ENCODE data around the gene MRAP2.
"Not testable (repeated sequence)": the region's sequence is repeated elsewhere in the genome, so short reads cannot be mapped to it uniquely, and the experiment has no call there.

Gene MRAP2

GRCh38 chr6:84095156-84095555 is 61.6 kb downstream of the MRAP2 start (continued):
- TF ChIP-seq POU6F1 (CRISPR knock-in tag; IDR thresholded peaks at IDR 0.05; ENCODE audit: borderline replicate concordance, low read depth) (no peak), CSDC2 (CRISPR knock-in tag; IDR thresholded peaks at IDR 0.05) (no peak), TOX (CRISPR knock-in tag; IDR thresholded peaks at IDR 0.05; ENCODE audit: borderline replicate concordance) (no peak)

DNA sequence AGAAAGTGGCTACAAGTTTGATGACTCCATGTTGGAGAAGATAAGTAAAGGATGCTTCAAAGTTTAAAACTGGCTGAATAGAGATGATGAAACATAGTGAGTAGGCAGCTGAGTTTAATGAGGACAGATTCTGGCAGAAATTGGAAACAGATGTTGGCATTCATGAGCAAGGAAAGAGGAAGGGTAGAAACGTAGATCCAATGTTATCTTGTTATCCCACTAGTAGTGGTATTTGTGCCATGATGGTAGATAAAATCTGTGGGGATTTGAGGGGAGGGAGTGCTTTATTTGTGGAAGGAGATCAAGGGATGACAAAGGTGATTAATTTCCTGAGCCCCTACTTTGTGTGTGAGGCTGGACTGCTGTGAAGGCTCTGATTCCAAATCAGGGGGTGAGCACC is 69.5 kb downstream of the MRAP2 start:
- peak; percentile 67 for ATAC-seq

DNA sequence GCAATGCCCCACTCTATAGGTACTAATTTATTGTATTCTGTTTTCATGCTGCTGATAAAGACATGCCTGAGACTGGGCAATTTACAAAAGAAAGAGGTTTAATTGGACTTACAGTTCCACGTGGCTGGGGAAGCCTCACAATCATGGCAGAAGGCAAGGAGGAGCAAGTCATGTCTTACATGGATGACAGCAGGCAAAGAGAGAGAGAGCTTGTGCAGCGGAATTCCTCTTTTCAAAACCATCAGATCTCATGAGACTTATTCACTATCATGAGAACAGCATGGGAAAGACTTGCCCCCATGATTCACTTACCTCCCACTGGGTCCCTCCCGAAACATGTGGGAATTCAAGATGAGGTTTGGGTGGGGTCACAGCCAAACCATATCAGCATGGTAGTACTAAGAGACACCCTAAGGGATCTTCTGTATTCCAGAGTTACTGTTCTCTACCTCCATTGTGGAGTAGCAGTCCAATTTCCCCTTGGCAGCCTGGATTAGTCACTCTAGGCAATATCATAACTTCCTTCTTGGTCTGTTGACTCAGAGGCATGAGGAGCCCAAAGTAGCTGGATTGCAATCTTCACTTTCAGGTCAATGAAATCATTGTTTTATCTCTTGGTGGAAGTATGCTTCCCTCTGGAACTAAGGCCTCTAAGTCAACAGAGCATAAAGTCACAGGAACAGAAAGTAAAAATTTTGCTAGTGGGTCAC is 71.8 kb downstream of the MRAP2 start:
- not testable (repeated sequence) for ATAC-seq

More for the DNA sequence above, 69.5 kb downstream of the MRAP2 start:
- TF ChIP-seq TCF4 (CRISPR knock-in tag; IDR thresholded peaks at IDR 0.05; ENCODE audit: borderline replicate concordance) (peak; percentile 78), TSHZ2 (CRISPR knock-in tag; IDR thresholded peaks at IDR 0.05) (peak; percentile 23; the same call in 1 of the 2 replicates), ZC3H10 (CRISPR knock-in tag; IDR thresholded peaks at IDR 0.05) (no peak), CSDC2 (CRISPR knock-in tag; IDR thresholded peaks at IDR 0.05) (no peak), ZNF565 (CRISPR knock-in tag; conservative IDR thresholded peaks at IDR 0.05; ENCODE audit: low read depth) (no peak)

DNA sequence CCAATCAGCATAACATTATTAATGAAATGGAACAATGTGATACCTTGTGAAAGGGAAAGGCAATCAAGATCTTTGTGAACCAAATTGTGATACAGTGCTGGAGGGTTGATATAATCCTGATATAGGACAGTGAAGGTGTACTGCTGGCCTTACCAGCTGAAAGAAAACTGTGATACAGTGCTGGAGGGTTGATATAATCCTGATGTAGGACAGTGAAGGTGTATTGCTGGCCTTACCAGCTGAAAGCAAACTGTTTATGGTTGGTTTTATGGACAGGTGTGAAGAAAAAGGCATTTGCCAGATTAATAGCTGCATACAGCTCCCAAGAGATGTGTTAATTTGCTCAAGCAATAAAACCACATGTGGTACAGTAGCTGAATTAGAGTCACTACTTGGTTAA is 73.9 kb downstream of the MRAP2 start:
- ATAC-seq = no peak
- TF ChIP-seq TCF4 (CRISPR knock-in tag; IDR thresholded peaks at IDR 0.05; ENCODE audit: borderline replicate concordance) (no peak), ZFP3 (CRISPR knock-in tag; IDR thresholded peaks at IDR 0.05) (no peak), TSHZ2 (CRISPR knock-in tag; IDR thresholded peaks at IDR 0.05) (no peak), RARB (CRISPR knock-in tag; IDR thresholded peaks at IDR 0.05) (no peak), ESRRG (CRISPR knock-in tag; IDR thresholded peaks at IDR 0.05) (no peak), ARNTL (CRISPR knock-in tag; IDR thresholded peaks at IDR 0.05; ENCODE audit: borderline replicate concordance, low read depth) (no peak), ISL1 (CRISPR knock-in tag; IDR thresholded peaks at IDR 0.05) (no peak), ZNF565 (CRISPR knock-in tag; conservative IDR thresholded peaks at IDR 0.05; ENCODE audit: low read depth) (no peak), PPARA (CRISPR knock-in tag; IDR thresholded peaks at IDR 0.05; ENCODE audit: borderline replicate concordance) (no peak), ZNF70 (CRISPR knock-in tag; IDR thresholded peaks at IDR 0.05) (no peak), CSDC2 (CRISPR knock-in tag; IDR thresholded peaks at IDR 0.05) (no peak), GLIS3 (CRISPR knock-in tag; IDR thresholded peaks at IDR 0.05) (no peak), ZFP30 (CRISPR knock-in tag; IDR thresholded peaks at IDR 0.05) (no peak)
- TF ChIP-seq, protein P1, sequence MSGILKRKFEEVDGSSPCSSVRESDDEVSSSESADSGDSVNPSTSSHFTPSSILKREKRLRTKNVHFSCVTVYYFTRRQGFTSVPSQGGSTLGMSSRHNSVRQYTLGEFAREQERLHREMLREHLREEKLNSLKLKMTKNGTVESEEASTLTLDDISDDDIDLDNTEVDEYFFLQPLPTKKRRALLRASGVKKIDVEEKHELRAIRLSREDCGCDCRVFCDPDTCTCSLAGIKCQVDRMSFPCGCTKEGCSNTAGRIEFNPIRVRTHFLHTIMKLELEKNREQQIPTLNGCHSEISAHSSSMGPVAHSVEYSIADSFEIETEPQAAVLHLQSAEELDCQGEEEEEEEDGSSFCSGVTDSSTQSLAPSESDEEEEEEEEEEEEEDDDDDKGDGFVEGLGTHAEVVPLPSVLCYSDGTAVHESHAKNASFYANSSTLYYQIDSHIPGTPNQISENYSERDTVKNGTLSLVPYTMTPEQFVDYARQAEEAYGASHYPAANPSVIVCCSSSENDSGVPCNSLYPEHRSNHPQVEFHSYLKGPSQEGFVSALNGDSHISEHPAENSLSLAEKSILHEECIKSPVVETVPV (CRISPR knock-in tag; IDR thresholded peaks at IDR 0.05) = no peak
- TF ChIP-seq, protein P2, sequence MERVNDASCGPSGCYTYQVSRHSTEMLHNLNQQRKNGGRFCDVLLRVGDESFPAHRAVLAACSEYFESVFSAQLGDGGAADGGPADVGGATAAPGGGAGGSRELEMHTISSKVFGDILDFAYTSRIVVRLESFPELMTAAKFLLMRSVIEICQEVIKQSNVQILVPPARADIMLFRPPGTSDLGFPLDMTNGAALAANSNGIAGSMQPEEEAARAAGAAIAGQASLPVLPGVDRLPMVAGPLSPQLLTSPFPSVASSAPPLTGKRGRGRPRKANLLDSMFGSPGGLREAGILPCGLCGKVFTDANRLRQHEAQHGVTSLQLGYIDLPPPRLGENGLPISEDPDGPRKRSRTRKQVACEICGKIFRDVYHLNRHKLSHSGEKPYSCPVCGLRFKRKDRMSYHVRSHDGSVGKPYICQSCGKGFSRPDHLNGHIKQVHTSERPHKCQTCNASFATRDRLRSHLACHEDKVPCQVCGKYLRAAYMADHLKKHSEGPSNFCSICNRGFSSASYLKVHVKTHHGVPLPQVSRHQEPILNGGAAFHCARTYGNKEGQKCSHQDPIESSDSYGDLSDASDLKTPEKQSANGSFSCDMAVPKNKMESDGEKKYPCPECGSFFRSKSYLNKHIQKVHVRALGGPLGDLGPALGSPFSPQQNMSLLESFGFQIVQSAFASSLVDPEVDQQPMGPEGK (CRISPR knock-in tag; IDR thresholded peaks at IDR 0.05; ENCODE audit: borderline replicate concordance) = no peak

- ATAC-seq = not testable (repeated sequence)
Measured at GRCh38 chr6:84111351-84111750, 77.8 kb downstream of the MRAP2 start.

GRCh38 chr6:84114933-84115594 is 81.5 kb downstream of the MRAP2 start:
- not testable (repeated sequence) for ATAC-seq

Measured in SK-N-SH treated with all-trans-retinoic acid at 6 μM for 48 hours (cell line).